ENCODE measurements around the gene FOXL1.

FOXL1 gene

GRCh38 chr16:86572041-86572521, 6.3 kb upstream of the FOXL1 start:
- no peak overlapping the region for H3K4me3 ChIP-seq (ENCODE audit: low read length)
- H3K4me1 ChIP-seq (ENCODE audit: insufficient read depth, low read length): peaks cover 29% of the 10 kb centered on the region

GRCh38 chr16:86572606-86573005, 5.7 kb upstream of the FOXL1 start:
- Histone ChIP-seq H3K36me3 (ENCODE audit: insufficient read depth, low read depth, low read length) (no peaks in the 10 kb centered on the region), H3K4me1 (ENCODE audit: insufficient read depth, low read length) (peaks cover 35% of the 10 kb centered on the region), H3K27me3 (ENCODE audit: insufficient read depth, low read length) (peaks cover 100% of the 10 kb centered on the region), H3K9me3 (ENCODE audit: insufficient read depth, low read depth, low read length) (no peaks in the 10 kb centered on the region; the same call in 1 of the 2 replicates), H3K9ac (ENCODE audit: low read depth, low read length) (no peak overlapping the region), H3K27ac (ENCODE audit: low read length) (no peak overlapping the region), H3K4me3 (ENCODE audit: low read length) (no peak overlapping the region)

More at GRCh38 chr16:86572041-86572521, 6.3 kb upstream of the FOXL1 start:
- Histone ChIP-seq H3K9ac (ENCODE audit: low read depth, low read length) (no peak overlapping the region), H3K9me3 (ENCODE audit: insufficient read depth, low read depth, low read length) (no peaks in the 10 kb centered on the region; the same call in 1 of the 2 replicates), H3K27me3 (ENCODE audit: insufficient read depth, low read length) (peaks cover 100% of the 10 kb centered on the region), H3K27ac (ENCODE audit: low read length) (no peak overlapping the region), H3K36me3 (ENCODE audit: insufficient read depth, low read depth, low read length) (no peaks in the 10 kb centered on the region)

- no peaks in the 10 kb centered on the region; the same call in 1 of the 2 replicates for H3K9me3 ChIP-seq (ENCODE audit: insufficient read depth, low read depth, low read length)
- H3K36me3 ChIP-seq (ENCODE audit: insufficient read depth, low read depth, low read length): no peaks in the 10 kb centered on the region
- no peak overlapping the region for H3K27ac ChIP-seq (ENCODE audit: low read length)
- no peak overlapping the region for H3K9ac ChIP-seq (ENCODE audit: low read depth, low read length)
- H3K27me3 ChIP-seq (ENCODE audit: insufficient read depth, low read length): peaks cover 100% of the 10 kb centered on the region
- peaks cover 37% of the 10 kb centered on the region for H3K4me1 ChIP-seq (ENCODE audit: insufficient read depth, low read length)
- H3K4me3 ChIP-seq (ENCODE audit: low read length): no peak overlapping the region
Measured at GRCh38 chr16:86573215-86573614, 5.1 kb upstream of the FOXL1 start.

- H3K4me3 ChIP-seq (ENCODE audit: low read length): no peak overlapping the region
- H3K36me3 ChIP-seq (ENCODE audit: insufficient read depth, low read depth, low read length): no peaks in the 10 kb centered on the region
- peaks cover 100% of the 10 kb centered on the region for H3K27me3 ChIP-seq (ENCODE audit: insufficient read depth, low read length)
- no peak overlapping the region for H3K27ac ChIP-seq (ENCODE audit: low read length)
- peaks cover 38% of the 10 kb centered on the region for H3K4me1 ChIP-seq (ENCODE audit: insufficient read depth, low read length)
- no peak overlapping the region for H3K9ac ChIP-seq (ENCODE audit: low read depth, low read length)
- H3K9me3 ChIP-seq (ENCODE audit: insufficient read depth, low read depth, low read length): no peaks in the 10 kb centered on the region; the same call in 1 of the 2 replicates
Measured at GRCh38 chr16:86573646-86574508, 4.5 kb upstream of the FOXL1 start.

- H3K9ac ChIP-seq (ENCODE audit: low read depth, low read length): no peak overlapping the region
- H3K4me1 ChIP-seq (ENCODE audit: insufficient read depth, low read length): peaks cover 38% of the 10 kb centered on the region
- no peaks in the 10 kb centered on the region for H3K36me3 ChIP-seq (ENCODE audit: insufficient read depth, low read depth, low read length)
- H3K4me3 ChIP-seq (ENCODE audit: low read length): no peak overlapping the region
- peaks cover 100% of the 10 kb centered on the region for H3K27me3 ChIP-seq (ENCODE audit: insufficient read depth, low read length)
- H3K9me3 ChIP-seq (ENCODE audit: insufficient read depth, low read depth, low read length): no peaks in the 10 kb centered on the region; the same call in 1 of the 2 replicates
- H3K27ac ChIP-seq (ENCODE audit: low read length): no peak overlapping the region
Measured at GRCh38 chr16:86574646-86575045, 3.7 kb upstream of the FOXL1 start.

- Histone ChIP-seq H3K9ac (ENCODE audit: low read depth, low read length) (no peak overlapping the region), H3K27me3 (ENCODE audit: insufficient read depth, low read length) (peaks cover 100% of the 10 kb centered on the region), H3K9me3 (ENCODE audit: insufficient read depth, low read depth, low read length) (no peaks in the 10 kb centered on the region; the same call in 1 of the 2 replicates), H3K4me1 (ENCODE audit: insufficient read depth, low read length) (peaks cover 38% of the 10 kb centered on the region), H3K27ac (ENCODE audit: low read length) (no peak overlapping the region), H3K36me3 (ENCODE audit: insufficient read depth, low read depth, low read length) (no peaks in the 10 kb centered on the region), H3K4me3 (ENCODE audit: low read length) (peak overlapping the region; percentile 58; the same call in 1 of the 2 replicates)
Measured at GRCh38 chr16:86575095-86575685, 3.2 kb upstream of the FOXL1 start.

GRCh38 chr16:86575754-86576557, 2.4 kb upstream of the FOXL1 start:
- no peaks in the 10 kb centered on the region for H3K36me3 ChIP-seq (ENCODE audit: insufficient read depth, low read depth, low read length)
- no peak overlapping the region; the same call in 1 of the 2 replicates for H3K9ac ChIP-seq (ENCODE audit: low read depth, low read length)
- H3K4me3 ChIP-seq (ENCODE audit: low read length): peak overlapping the region; percentile 58
- peaks cover 34% of the 10 kb centered on the region for H3K4me1 ChIP-seq (ENCODE audit: insufficient read depth, low read length)
- peaks cover 100% of the 10 kb centered on the region for H3K27me3 ChIP-seq (ENCODE audit: insufficient read depth, low read length)
- H3K27ac ChIP-seq (ENCODE audit: low read length): no peak overlapping the region
- no peaks in the 10 kb centered on the region; the same call in 1 of the 2 replicates for H3K9me3 ChIP-seq (ENCODE audit: insufficient read depth, low read depth, low read length)

GRCh38 chr16:86576591-86577313, 1.6 kb upstream of the FOXL1 start:
- Histone ChIP-seq H3K4me3 (ENCODE audit: low read length) (peak overlapping the region; percentile 58), H3K9ac (ENCODE audit: low read depth, low read length) (no peak overlapping the region), H3K27me3 (ENCODE audit: insufficient read depth, low read length) (peaks cover 100% of the 10 kb centered on the region), H3K4me1 (ENCODE audit: insufficient read depth, low read length) (peaks cover 32% of the 10 kb centered on the region), H3K36me3 (ENCODE audit: insufficient read depth, low read depth, low read length) (no peaks in the 10 kb centered on the region), H3K9me3 (ENCODE audit: insufficient read depth, low read depth, low read length) (no peaks in the 10 kb centered on the region; the same call in 1 of the 2 replicates), H3K27ac (ENCODE audit: low read length) (no peak overlapping the region)

GRCh38 chr16:86577314-86577971, 906 bp upstream of the FOXL1 start:
- H3K9ac ChIP-seq (ENCODE audit: low read depth, low read length): no peak overlapping the region
- H3K9me3 ChIP-seq (ENCODE audit: insufficient read depth, low read depth, low read length): no peaks in the 10 kb centered on the region; the same call in 1 of the 2 replicates
- no peak overlapping the region for H3K27ac ChIP-seq (ENCODE audit: low read length)
- no peaks in the 10 kb centered on the region for H3K36me3 ChIP-seq (ENCODE audit: insufficient read depth, low read depth, low read length)
- peaks cover 32% of the 10 kb centered on the region for H3K4me1 ChIP-seq (ENCODE audit: insufficient read depth, low read length)
- H3K27me3 ChIP-seq (ENCODE audit: insufficient read depth, low read length): peaks cover 100% of the 10 kb centered on the region
- peak overlapping the region; percentile 58; the same call in 1 of the 2 replicates for H3K4me3 ChIP-seq (ENCODE audit: low read length)

- Histone ChIP-seq H3K9me3 (ENCODE audit: insufficient read depth, low read depth, low read length) (no peaks in the 10 kb centered on the region; the same call in 1 of the 2 replicates), H3K27ac (ENCODE audit: low read length) (no peak overlapping the region), H3K4me1 (ENCODE audit: insufficient read depth, low read length) (peaks cover 22% of the 10 kb centered on the region), H3K36me3 (ENCODE audit: insufficient read depth, low read depth, low read length) (no peaks in the 10 kb centered on the region), H3K4me3 (ENCODE audit: low read length) (peak overlapping the region; percentile 57), H3K27me3 (ENCODE audit: insufficient read depth, low read length) (peaks cover 99% of the 10 kb centered on the region), H3K9ac (ENCODE audit: low read depth, low read length) (no peak overlapping the region)
Measured at GRCh38 chr16:86578611-86579267, 390 bp downstream of the FOXL1 start.

Data from iPS-20b (cell line).